Measurements from ENCODE around the gene MPC2.

The MPC2 gene

DNA sequence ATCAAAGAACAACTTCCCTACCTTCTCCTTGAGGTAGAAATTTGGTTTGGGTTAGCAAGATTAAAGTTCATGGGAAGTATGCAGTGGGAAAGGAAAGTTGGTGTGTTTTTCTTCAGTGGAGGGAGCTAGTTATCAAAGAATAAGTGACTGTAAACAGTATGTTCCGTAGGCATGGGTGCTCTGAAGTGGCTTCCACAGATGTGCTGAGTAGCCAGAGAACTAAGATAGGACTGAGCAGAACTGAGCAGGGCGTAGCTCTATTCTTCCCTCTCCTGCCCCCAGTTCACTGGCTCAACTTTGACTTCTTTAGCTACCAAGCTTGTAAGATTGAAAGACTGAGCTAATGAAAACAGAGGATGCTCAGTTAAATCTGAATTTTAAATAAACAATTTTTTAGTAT lies 26.3 kb downstream of the MPC2 start:
- H3K9ac ChIP-seq (ENCODE audit: low read length in 5 of 5), result no peak overlapping the region
- peaks cover 0 to 9% (median 4%) of the 10 kb centered on the region in 5 donors for H3K4me1 ChIP-seq (ENCODE audit: control insufficient read depth in 5 of 5, insufficient read depth in 5 of 5, low read length in 5 of 5)
- H3K36me3 ChIP-seq (ENCODE audit: control insufficient read depth in 5 of 5, insufficient read depth in 5 of 5, low read length in 5 of 5), result peaks cover 0 to 7% (median 0%) of the 10 kb centered on the region in 5 donors
- H3K4me3 ChIP-seq (ENCODE audit: low read depth in 1 of 5, low read length in 5 of 5), result no peak overlapping the region
- H3K9me3 ChIP-seq (ENCODE audit: control insufficient read depth in 5 of 5, low read length in 5 of 5), result peaks cover 0 to 6% (median 0%) of the 10 kb centered on the region in 5 donors
- no peaks in the 10 kb centered on the region for H3K27me3 ChIP-seq (ENCODE audit: control insufficient read depth in 5 of 5, insufficient read depth in 4 of 5, low read length in 5 of 5)
- H3K27ac ChIP-seq (ENCODE audit: low read depth, low read length), result no peak overlapping the region

DNA sequence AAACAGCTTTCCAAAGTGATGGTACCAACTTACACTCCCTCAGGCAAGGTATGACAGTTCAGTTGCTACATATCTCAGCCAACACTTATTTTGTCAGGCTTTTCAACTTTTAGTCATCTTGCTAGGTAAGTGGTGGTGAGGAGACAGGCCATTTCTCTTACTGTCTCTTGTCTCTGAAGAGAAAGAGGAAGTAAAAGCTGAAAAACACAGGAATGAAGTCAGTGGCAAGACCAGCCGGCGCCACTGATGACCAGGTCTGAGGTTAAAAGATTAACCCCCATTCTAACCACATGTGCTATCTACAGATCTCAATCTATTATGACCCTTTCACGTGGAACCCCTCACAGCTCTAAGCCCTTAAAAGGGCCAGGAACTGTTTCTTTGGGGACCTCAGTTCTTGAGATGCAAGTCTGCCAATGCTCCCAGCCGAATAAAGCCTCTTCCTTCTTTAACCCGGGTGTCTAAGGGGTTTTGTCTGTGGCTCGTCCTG lies 27.1 kb downstream of the MPC2 start:
- no peak overlapping the region for H3K9ac ChIP-seq (ENCODE audit: low read length in 5 of 5)
- no peaks in the 10 kb centered on the region for H3K27me3 ChIP-seq (ENCODE audit: control insufficient read depth in 5 of 5, insufficient read depth in 4 of 5, low read length in 5 of 5)
- H3K9me3 ChIP-seq (ENCODE audit: control insufficient read depth in 5 of 5, low read length in 5 of 5), result peaks cover 0 to 6% (median 0%) of the 10 kb centered on the region in 5 donors
- H3K36me3 ChIP-seq (ENCODE audit: control insufficient read depth in 5 of 5, insufficient read depth in 5 of 5, low read length in 5 of 5), result peaks cover 0 to 5% (median 0%) of the 10 kb centered on the region in 5 donors
- H3K4me3 ChIP-seq (ENCODE audit: low read depth in 1 of 5, low read length in 5 of 5), result no peak overlapping the region
- H3K4me1 ChIP-seq (ENCODE audit: control insufficient read depth in 5 of 5, insufficient read depth in 5 of 5, low read length in 5 of 5), result peaks cover 0 to 17% (median 8%) of the 10 kb centered on the region in 5 donors
- H3K27ac ChIP-seq (ENCODE audit: low read depth, low read length), result no peak overlapping the region

DNA sequence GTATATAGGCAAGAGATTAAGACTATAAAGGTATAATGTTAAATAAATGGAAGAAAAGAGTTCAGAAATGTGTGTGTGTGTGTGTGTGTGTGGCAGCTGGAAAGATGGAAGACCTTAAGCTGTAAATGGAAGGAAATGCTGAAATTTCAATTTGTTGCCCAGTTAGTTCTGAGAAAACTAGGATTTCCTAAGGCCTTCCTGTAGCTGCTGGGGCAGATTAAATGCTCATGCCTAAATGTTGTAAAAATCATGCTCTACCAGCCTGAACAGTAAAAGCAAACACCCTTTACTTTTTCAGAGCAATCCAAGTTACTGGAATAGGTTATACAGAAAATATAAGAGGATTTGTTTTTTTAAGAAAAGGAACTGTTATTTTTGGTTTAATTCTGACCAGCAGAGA lies 31.2 kb downstream of the MPC2 start:
- H3K9me3 ChIP-seq (ENCODE audit: control insufficient read depth in 5 of 5, low read length in 5 of 5), result peaks cover 0 to 6% (median 0%) of the 10 kb centered on the region in 5 donors
- no peaks in the 10 kb centered on the region for H3K27me3 ChIP-seq (ENCODE audit: control insufficient read depth in 5 of 5, insufficient read depth in 4 of 5, low read length in 5 of 5)
- no peak overlapping the region for H3K9ac ChIP-seq (ENCODE audit: low read length in 5 of 5)
- H3K4me1 ChIP-seq (ENCODE audit: control insufficient read depth in 5 of 5, insufficient read depth in 5 of 5, low read length in 5 of 5), result peaks cover 0 to 15% (median 9%) of the 10 kb centered on the region in 5 donors
- H3K27ac ChIP-seq (ENCODE audit: low read depth, low read length), result peak overlapping the region; percentile 45
- no peak overlapping the region for H3K4me3 ChIP-seq (ENCODE audit: low read depth in 1 of 5, low read length in 5 of 5)
- no peaks in the 10 kb centered on the region for H3K36me3 ChIP-seq (ENCODE audit: control insufficient read depth in 5 of 5, insufficient read depth in 5 of 5, low read length in 5 of 5)

DNA sequence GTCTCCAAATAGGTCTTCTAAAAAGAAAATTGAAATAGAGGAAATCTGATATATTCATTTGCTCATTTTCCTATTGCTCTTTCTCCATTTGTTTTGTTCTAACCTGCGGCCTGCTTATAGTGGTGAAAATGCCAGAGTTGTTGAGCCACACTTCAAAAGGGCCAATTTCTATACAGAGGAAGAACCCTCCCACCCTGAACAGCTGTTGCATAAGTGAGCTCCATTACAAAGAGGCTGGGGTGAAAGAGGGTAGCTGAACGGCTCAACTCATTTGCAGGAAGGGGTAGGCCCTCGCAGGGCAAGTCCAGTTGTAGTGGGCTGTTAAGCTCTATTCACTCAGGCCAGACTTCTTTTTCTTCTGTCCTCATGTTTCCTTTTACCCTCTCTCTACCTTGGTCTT lies 31.7 kb downstream of the MPC2 start:
- Histone ChIP-seq H3K27me3 (ENCODE audit: control insufficient read depth in 5 of 5, insufficient read depth in 4 of 5, low read length in 5 of 5) (no peaks in the 10 kb centered on the region), H3K36me3 (ENCODE audit: control insufficient read depth in 5 of 5, insufficient read depth in 5 of 5, low read length in 5 of 5) (no peaks in the 10 kb centered on the region), H3K4me3 (ENCODE audit: low read depth in 1 of 5, low read length in 5 of 5) (no peak overlapping the region), H3K27ac (ENCODE audit: low read depth, low read length) (peak overlapping the region; percentile 45), H3K4me1 (ENCODE audit: control insufficient read depth in 5 of 5, insufficient read depth in 5 of 5, low read length in 5 of 5) (peaks cover 0 to 10% (median 8%) of the 10 kb centered on the region in 5 donors), H3K9me3 (ENCODE audit: control insufficient read depth in 5 of 5, low read length in 5 of 5) (peaks cover 0 to 6% (median 0%) of the 10 kb centered on the region in 5 donors), H3K9ac (ENCODE audit: low read length in 5 of 5) (no peak overlapping the region)

DNA sequence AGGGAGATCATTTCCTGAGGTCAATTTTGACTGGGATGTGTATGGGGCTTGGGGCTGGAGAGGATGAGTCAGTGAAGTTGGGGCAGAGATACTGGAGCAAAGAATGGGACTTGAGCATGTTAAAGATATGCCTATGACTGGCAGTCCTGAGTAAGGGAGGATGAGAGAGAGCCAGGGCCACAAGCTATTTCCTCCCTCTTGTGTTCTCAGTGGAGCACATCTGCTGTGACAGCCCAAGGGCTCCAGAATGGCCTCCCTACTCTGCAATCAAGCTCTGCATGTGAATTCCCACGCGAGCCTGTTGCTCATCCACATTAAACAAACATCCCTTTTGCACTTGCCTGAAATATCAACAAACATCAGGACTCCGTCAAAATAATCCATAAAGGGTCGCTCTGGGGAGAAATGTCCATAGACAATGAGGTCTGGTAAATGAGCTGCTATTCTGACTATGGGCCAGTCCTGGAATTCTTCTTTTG lies 32.2 kb downstream of the MPC2 start:
- H3K4me3 ChIP-seq (ENCODE audit: low read depth in 1 of 5, low read length in 5 of 5), result no peak overlapping the region
- no peaks in the 10 kb centered on the region for H3K27me3 ChIP-seq (ENCODE audit: control insufficient read depth in 5 of 5, insufficient read depth in 4 of 5, low read length in 5 of 5)
- no peaks in the 10 kb centered on the region for H3K36me3 ChIP-seq (ENCODE audit: control insufficient read depth in 5 of 5, insufficient read depth in 5 of 5, low read length in 5 of 5)
- peak overlapping the region; percentile 45 for H3K27ac ChIP-seq (ENCODE audit: low read depth, low read length)
- H3K4me1 ChIP-seq (ENCODE audit: control insufficient read depth in 5 of 5, insufficient read depth in 5 of 5, low read length in 5 of 5), result peaks cover 0 to 13% (median 9%) of the 10 kb centered on the region in 5 donors
- H3K9ac ChIP-seq (ENCODE audit: low read length in 5 of 5), result no peak overlapping the region
- peaks cover 0 to 4% (median 0%) of the 10 kb centered on the region in 5 donors for H3K9me3 ChIP-seq (ENCODE audit: control insufficient read depth in 5 of 5, low read length in 5 of 5)

DNA sequence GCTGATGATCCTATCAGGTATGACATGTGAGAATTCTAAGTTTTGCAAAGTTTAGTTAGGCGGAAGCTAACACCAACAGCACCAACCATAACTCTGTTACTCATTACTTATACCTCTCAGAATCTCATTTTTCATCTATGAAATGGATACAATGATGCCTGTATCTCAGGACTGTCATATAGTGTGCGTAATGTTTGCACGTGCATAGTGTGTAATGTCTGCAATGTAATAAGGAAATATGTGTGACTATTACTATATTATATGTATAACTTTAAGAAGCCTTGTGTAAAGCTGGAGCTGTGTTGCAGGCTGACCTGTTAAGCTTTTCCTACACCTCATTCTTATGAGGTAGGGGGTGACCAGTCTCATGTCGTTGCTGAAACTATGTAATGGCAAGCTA lies 36.0 kb downstream of the MPC2 start:
- Histone ChIP-seq H3K9me3 (ENCODE audit: control insufficient read depth in 5 of 5, low read length in 5 of 5) (no peaks in the 10 kb centered on the region), H3K27ac (ENCODE audit: low read depth, low read length) (no peak overlapping the region), H3K36me3 (ENCODE audit: control insufficient read depth in 5 of 5, insufficient read depth in 5 of 5, low read length in 5 of 5) (no peaks in the 10 kb centered on the region), H3K27me3 (ENCODE audit: control insufficient read depth in 5 of 5, insufficient read depth in 4 of 5, low read length in 5 of 5) (no peaks in the 10 kb centered on the region), H3K4me1 (ENCODE audit: control insufficient read depth in 5 of 5, insufficient read depth in 5 of 5, low read length in 5 of 5) (peaks cover 0 to 23% (median 14%) of the 10 kb centered on the region in 5 donors), H3K4me3 (ENCODE audit: low read depth in 1 of 5, low read length in 5 of 5) (no peak overlapping the region), H3K9ac (ENCODE audit: low read length in 5 of 5) (no peak overlapping the region)

DNA sequence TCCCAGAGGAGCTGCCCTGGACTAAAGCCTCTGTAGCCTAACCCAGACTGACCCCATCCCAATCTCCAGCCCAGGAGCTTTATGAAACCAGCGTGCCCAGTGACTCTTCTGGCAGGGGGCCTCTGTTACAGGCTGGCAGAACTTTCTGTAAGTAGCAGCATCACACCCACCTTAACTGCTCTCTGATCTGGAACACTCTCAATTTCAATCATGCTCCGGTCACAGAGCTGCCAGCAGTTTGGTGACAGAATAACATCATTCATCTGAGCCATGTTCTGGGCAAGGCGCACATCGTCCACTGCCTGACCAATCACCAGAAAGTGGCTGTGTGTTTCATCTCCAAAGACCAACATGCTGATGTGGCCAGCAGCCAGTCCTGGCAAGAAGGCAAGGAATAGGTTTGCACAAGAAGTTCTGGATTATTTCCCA lies 37.6 kb downstream of the MPC2 start:
- no peak overlapping the region for H3K9ac ChIP-seq (ENCODE audit: low read length in 5 of 5)
- H3K9me3 ChIP-seq (ENCODE audit: control insufficient read depth in 5 of 5, low read length in 5 of 5), result no peaks in the 10 kb centered on the region
- H3K4me1 ChIP-seq (ENCODE audit: control insufficient read depth in 5 of 5, insufficient read depth in 5 of 5, low read length in 5 of 5), result peaks cover 0 to 13% (median 7%) of the 10 kb centered on the region in 5 donors
- no peak overlapping the region for H3K4me3 ChIP-seq (ENCODE audit: low read depth in 1 of 5, low read length in 5 of 5)
- H3K27me3 ChIP-seq (ENCODE audit: control insufficient read depth in 5 of 5, insufficient read depth in 4 of 5, low read length in 5 of 5), result no peaks in the 10 kb centered on the region
- H3K27ac ChIP-seq (ENCODE audit: low read depth, low read length), result no peak overlapping the region
- no peaks in the 10 kb centered on the region for H3K36me3 ChIP-seq (ENCODE audit: control insufficient read depth in 5 of 5, insufficient read depth in 5 of 5, low read length in 5 of 5)

DNA sequence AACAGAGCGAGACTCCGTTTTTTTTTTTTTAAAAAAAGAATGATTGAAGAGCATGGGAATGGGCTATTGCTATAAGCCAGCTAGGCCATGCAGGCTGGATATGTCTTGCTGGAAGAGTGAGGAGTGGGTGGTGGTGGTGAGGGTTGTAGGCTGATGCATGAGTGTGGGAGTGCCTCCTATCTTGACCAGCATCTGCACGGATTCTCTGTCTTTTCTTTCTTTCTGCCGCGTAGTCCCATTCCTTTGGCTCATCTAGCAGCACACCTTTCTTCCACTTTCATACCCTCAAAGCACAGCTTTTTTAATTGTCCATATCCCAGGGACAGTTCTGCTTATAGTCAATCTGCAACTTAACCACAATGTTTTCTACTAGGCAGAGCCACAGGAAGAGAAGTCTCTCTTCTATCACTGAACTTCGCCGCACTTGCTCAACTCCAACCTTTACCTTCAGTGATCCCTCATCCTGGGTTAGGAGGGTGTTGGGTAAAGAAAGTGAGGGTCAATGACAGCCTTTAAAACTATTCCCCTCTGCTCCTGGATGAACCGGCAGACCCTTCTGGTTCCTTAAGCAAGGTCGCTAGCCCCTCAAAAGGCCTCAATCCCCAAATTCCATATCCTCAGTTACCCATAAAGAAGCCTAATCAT lies 38.2 kb downstream of the MPC2 start:
- H3K4me3 ChIP-seq (ENCODE audit: low read depth in 1 of 5, low read length in 5 of 5), result no peak overlapping the region
- H3K9ac ChIP-seq (ENCODE audit: low read length in 5 of 5), result no peak overlapping the region
- H3K27me3 ChIP-seq (ENCODE audit: control insufficient read depth in 5 of 5, insufficient read depth in 4 of 5, low read length in 5 of 5), result no peaks in the 10 kb centered on the region
- no peaks in the 10 kb centered on the region for H3K9me3 ChIP-seq (ENCODE audit: control insufficient read depth in 5 of 5, low read length in 5 of 5)
- no peak overlapping the region for H3K27ac ChIP-seq (ENCODE audit: low read depth, low read length)
- no peaks in the 10 kb centered on the region for H3K36me3 ChIP-seq (ENCODE audit: control insufficient read depth in 5 of 5, insufficient read depth in 5 of 5, low read length in 5 of 5)
- H3K4me1 ChIP-seq (ENCODE audit: control insufficient read depth in 5 of 5, insufficient read depth in 5 of 5, low read length in 5 of 5), result peaks cover 0 to 13% (median 7%) of the 10 kb centered on the region in 5 donors

DNA sequence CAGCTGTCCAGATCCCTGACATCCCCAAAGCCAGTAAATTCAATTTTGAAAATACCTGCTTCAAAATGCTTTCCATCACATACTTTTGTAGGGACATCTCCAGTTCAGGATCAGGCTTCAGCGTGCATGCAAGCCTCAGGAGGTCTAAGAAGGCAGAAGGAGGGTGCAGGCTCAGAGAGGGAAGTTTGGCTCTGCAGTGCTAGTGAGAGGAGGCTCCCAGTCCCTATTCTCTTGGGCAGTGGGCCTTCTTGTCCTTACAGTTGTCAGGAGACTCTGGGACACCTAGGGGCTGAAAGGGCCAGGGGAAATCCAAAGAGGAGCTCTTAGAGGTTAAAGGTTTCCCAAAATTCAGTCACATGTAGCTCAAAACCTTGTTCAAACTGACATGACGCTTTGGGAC lies 43.1 kb downstream of the MPC2 start:
- Histone ChIP-seq H3K9ac (ENCODE audit: low read length in 5 of 5) (no peak overlapping the region), H3K27me3 (ENCODE audit: control insufficient read depth in 5 of 5, insufficient read depth in 4 of 5, low read length in 5 of 5) (no peaks in the 10 kb centered on the region), H3K36me3 (ENCODE audit: control insufficient read depth in 5 of 5, insufficient read depth in 5 of 5, low read length in 5 of 5) (no peaks in the 10 kb centered on the region), H3K4me1 (ENCODE audit: control insufficient read depth in 5 of 5, insufficient read depth in 5 of 5, low read length in 5 of 5) (peaks cover 0 to 2% (median 0%) of the 10 kb centered on the region in 5 donors), H3K4me3 (ENCODE audit: low read depth in 1 of 5, low read length in 5 of 5) (no peak overlapping the region), H3K27ac (ENCODE audit: low read depth, low read length) (no peak overlapping the region), H3K9me3 (ENCODE audit: control insufficient read depth in 5 of 5, low read length in 5 of 5) (no peaks in the 10 kb centered on the region)

DNA sequence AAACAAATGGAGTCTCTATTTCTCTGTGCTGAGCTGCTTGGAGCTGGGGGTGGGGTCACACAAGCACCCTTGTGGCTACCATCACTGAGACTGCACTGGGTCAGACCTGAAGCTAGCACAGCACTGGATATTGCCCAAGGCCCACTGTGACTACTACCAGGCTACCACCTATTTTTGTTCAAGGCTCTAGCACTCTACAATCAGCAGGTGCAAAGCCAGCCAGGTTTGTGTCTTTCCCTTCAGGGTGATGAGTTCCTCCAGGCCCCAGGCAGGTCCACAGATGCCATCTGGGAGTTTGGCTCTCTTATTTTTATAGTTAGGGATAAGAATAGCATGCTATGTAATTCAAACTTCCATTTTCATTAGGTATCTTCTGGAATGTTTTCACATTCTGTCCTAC lies 46.5 kb downstream of the MPC2 start:
- no peaks in the 10 kb centered on the region for H3K9me3 ChIP-seq (ENCODE audit: control insufficient read depth in 5 of 5, low read length in 5 of 5)
- H3K36me3 ChIP-seq (ENCODE audit: control insufficient read depth in 5 of 5, insufficient read depth in 5 of 5, low read length in 5 of 5), result no peaks in the 10 kb centered on the region
- H3K4me3 ChIP-seq (ENCODE audit: low read depth in 1 of 5, low read length in 5 of 5), result no peak overlapping the region
- H3K4me1 ChIP-seq (ENCODE audit: control insufficient read depth in 5 of 5, insufficient read depth in 5 of 5, low read length in 5 of 5), result no peaks in the 10 kb centered on the region
- H3K27ac ChIP-seq (ENCODE audit: low read depth, low read length), result no peak overlapping the region
- no peaks in the 10 kb centered on the region for H3K27me3 ChIP-seq (ENCODE audit: control insufficient read depth in 5 of 5, insufficient read depth in 4 of 5, low read length in 5 of 5)
- H3K9ac ChIP-seq (ENCODE audit: low read length in 5 of 5), result no peak overlapping the region
